VCaP (cell line): Measurements from ENCODE around the gene CRHR1.

Experiments
- H3K27ac ChIP-seq: fragments of 450-650 bp; 2 replicates; pipeline ENCODE4 v1.5.1; 2017
- CTCF ChIP-seq: fragments of 450-650 bp; conservative IDR thresholded peaks from 2 replicates; pipeline ENCODE4 v1.5.1; 2017; ENCODE audit warnings: mild to moderate bottlenecking, moderate library complexity

Gene CRHR1

DNA sequence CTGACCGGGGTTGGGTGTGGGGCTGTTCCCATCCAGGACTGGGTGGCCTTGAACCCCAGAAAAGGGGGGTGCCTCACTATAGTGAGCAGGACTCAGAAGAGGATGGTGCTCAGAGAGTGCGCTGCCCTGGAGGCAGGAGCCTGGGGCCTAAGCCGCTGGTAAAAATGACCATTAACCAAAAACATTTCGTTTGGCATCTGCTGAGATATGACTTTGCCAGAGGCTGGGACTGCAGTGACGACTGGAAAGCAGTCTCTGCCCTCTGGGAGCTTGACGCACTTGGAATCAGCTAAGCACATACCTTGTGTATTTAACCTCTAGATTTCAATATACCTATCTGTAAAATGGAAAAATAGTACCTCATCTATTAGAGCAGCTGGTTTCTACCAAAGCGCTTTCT is 7.2 kb upstream of the CRHR1 start:
- H3K27ac ChIP-seq = no peak overlapping the region
- no peak for TF ChIP-seq CTCF

GRCh38 chr17:45777388-45777787 is 6.7 kb upstream of the CRHR1 start:
- no peak overlapping the region for H3K27ac ChIP-seq
- no peak for TF ChIP-seq CTCF

GRCh38 chr17:45780921-45781320 is 3.2 kb upstream of the CRHR1 start:
- no peak overlapping the region for H3K27ac ChIP-seq
- no peak for TF ChIP-seq CTCF

- peak overlapping the region; percentile 55; the same call in 1 of the 2 replicates for H3K27ac ChIP-seq
- TF ChIP-seq CTCF = peak; percentile 96
Measured at GRCh38 chr17:45782889-45783592, 1.1 kb upstream of the CRHR1 start.

DNA sequence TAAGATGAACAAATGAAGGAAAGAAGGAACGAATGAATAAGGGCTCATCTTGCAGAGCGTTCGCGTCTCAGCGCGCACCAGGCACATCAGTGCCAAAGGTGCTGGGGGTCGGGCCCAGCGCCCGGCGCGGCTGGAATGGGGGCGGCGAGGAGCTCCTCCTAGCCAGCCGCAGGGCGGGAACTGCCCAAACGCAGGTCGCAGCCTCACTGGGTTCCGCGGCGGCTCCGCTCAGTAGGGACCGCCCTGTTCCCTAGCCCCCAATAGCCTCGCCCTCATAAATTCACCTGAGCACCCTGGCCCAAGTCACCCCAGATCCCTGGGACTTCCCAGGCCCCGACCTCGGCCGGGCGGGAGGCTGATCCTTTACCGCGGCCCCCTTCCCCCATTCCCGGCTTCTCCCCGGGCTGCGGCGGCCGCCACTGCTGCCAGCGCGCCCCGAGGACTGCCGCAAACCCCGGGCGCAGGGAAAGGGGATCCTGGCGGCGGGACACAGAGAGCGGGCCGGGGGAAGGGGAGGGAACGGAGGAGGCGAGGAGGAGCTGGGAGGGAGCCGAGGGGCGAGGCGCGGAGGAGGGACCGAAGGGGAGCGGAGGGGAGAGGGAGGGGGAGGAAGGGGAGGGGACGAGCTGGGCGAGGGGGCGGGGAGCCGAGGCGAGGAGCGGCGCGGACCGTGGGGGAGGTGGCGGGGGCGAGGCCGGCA is 377 bp upstream of the CRHR1 start:
- peak overlapping the region; percentile 55; the same call in 1 of the 2 replicates for H3K27ac ChIP-seq

GRCh38 chr17:45784741-45785479 is 790 bp downstream of the CRHR1 start:
- TF ChIP-seq CTCF = peak; percentile 29; the same call in 1 of the 2 replicates
- H3K27ac ChIP-seq = peak overlapping the region; percentile 55; the same call in 1 of the 2 replicates

More for the DNA sequence above, 377 bp upstream of the CRHR1 start:
- peak; percentile 59; the same call in 1 of the 2 replicates for TF ChIP-seq CTCF
